Effector memory CD4-positive, alpha-beta T cell (primary cell): Measurements from ENCODE around the gene ZNF292.
"Not testable (repeated sequence)": the region's sequence is repeated elsewhere in the genome, so short reads cannot be mapped to it uniquely, and the experiment has no call there.

Experiments
- DNase-seq, 3 donors: peaks; one replicate each; pipeline ENCODE4 v3.0.0-alpha.2; 2020
- H3K27ac ChIP-seq: 2 replicates; pipeline ENCODE4 v1.7.0; 2013; ENCODE audit warnings: mild to moderate bottlenecking, low read length, moderate library complexity; ENCODE audit not compliant: insufficient read depth, poor library complexity, severe bottlenecking
- H3K27me3 ChIP-seq: replicated peaks from 2 replicates; pipeline ENCODE4 v1.7.0; 2013; ENCODE audit warnings: mild to moderate bottlenecking, low read length; ENCODE audit not compliant: insufficient read depth, control insufficient read depth, poor library complexity, severe bottlenecking
- H3K36me3 ChIP-seq: 2 replicates; pipeline ENCODE4 v1.7.0; 2013; ENCODE audit warnings: mild to moderate bottlenecking, low read length, moderate library complexity; ENCODE audit not compliant: control insufficient read depth, insufficient read depth
- H3K4me1 ChIP-seq: 2 replicates; pipeline ENCODE4 v1.7.0; 2013; ENCODE audit warnings: low read length, mild to moderate bottlenecking; ENCODE audit not compliant: control insufficient read depth, insufficient read depth, poor library complexity, severe bottlenecking
- H3K4me3 ChIP-seq: 2 replicates; pipeline ENCODE4 v1.7.0; 2013; ENCODE audit warnings: low read length, low read depth, mild to moderate bottlenecking; ENCODE audit not compliant: insufficient read depth, poor library complexity, severe bottlenecking
- H3K9me3 ChIP-seq: 2 replicates; pipeline ENCODE4 v1.7.0; 2013; ENCODE audit warnings: mild to moderate bottlenecking, low read length, moderate library complexity; ENCODE audit not compliant: control insufficient read depth

The ZNF292 gene

GRCh38 chr6:87282743-87283142 is 127.4 kb downstream of the ZNF292 start:
- Histone ChIP-seq H3K4me3 (no peak overlapping the region), H3K36me3 (no peaks in the 10 kb centered on the region), H3K4me1 (peaks cover 5% of the 10 kb centered on the region), H3K27ac (no peak overlapping the region), H3K27me3 (no peaks in the 10 kb centered on the region), H3K9me3 (no peaks in the 10 kb centered on the region)
- no peak for DNase-seq

- H3K4me3 ChIP-seq, result no peak overlapping the region
- DNase-seq, result no peak
Observed at GRCh38 chr6:87283461-87283860, 128.1 kb downstream of the ZNF292 start.

GRCh38 chr6:87287251-87287650 is 131.9 kb downstream of the ZNF292 start:
- Histone ChIP-seq H3K36me3 (no peaks in the 10 kb centered on the region), H3K4me1 (no peaks in the 10 kb centered on the region), H3K9me3 (no peaks in the 10 kb centered on the region), H3K4me3 (no peak overlapping the region), H3K27me3 (no peaks in the 10 kb centered on the region), H3K27ac (no peak overlapping the region)
- DNase-seq, result no peak

More at GRCh38 chr6:87283461-87283860, 128.1 kb downstream of the ZNF292 start:
- Histone ChIP-seq H3K36me3 (no peaks in the 10 kb centered on the region), H3K27me3 (no peaks in the 10 kb centered on the region), H3K27ac (no peak overlapping the region), H3K4me1 (peaks cover 5% of the 10 kb centered on the region), H3K9me3 (no peaks in the 10 kb centered on the region)

- Histone ChIP-seq H3K27me3 (no peaks in the 10 kb centered on the region), H3K4me1 (no peaks in the 10 kb centered on the region), H3K4me3 (no peak overlapping the region)
Observed at GRCh38 chr6:87289571-87289970, 134.2 kb downstream of the ZNF292 start.

GRCh38 chr6:87291883-87292282 is 136.5 kb downstream of the ZNF292 start:
- Histone ChIP-seq H3K27ac (no peak overlapping the region), H3K4me3 (no peak overlapping the region), H3K27me3 (no peaks in the 10 kb centered on the region), H3K4me1 (no peaks in the 10 kb centered on the region), H3K9me3 (no peaks in the 10 kb centered on the region), H3K36me3 (no peaks in the 10 kb centered on the region)
- DNase-seq, result no peak

More at GRCh38 chr6:87289571-87289970, 134.2 kb downstream of the ZNF292 start:
- Histone ChIP-seq H3K9me3 (no peaks in the 10 kb centered on the region), H3K27ac (no peak overlapping the region), H3K36me3 (no peaks in the 10 kb centered on the region)
- no peak for DNase-seq

GRCh38 chr6:87293526-87293925 is 138.2 kb downstream of the ZNF292 start:
- Histone ChIP-seq H3K27me3 (no peaks in the 10 kb centered on the region), H3K9me3 (no peaks in the 10 kb centered on the region), H3K36me3 (no peaks in the 10 kb centered on the region), H3K4me1 (no peaks in the 10 kb centered on the region), H3K4me3 (no peak overlapping the region), H3K27ac (no peak overlapping the region)
- no peak for DNase-seq

- no peaks in the 10 kb centered on the region for H3K9me3 ChIP-seq
- H3K27me3 ChIP-seq, result no peaks in the 10 kb centered on the region
- H3K4me3 ChIP-seq, result no peak overlapping the region
- no peak overlapping the region for H3K27ac ChIP-seq
- H3K36me3 ChIP-seq, result no peaks in the 10 kb centered on the region
- DNase-seq, result no peak
- H3K4me1 ChIP-seq, result no peaks in the 10 kb centered on the region
Observed at GRCh38 chr6:87297119-87297518, 141.8 kb downstream of the ZNF292 start.

- not testable (repeated sequence) for H3K27me3 ChIP-seq, H3K9me3 ChIP-seq
Observed at GRCh38 chr6:87301277-87301676, 145.9 kb downstream of the ZNF292 start.

GRCh38 chr6:87308970-87309369 is 153.6 kb downstream of the ZNF292 start:
- Histone ChIP-seq H3K36me3 (no peaks in the 10 kb centered on the region), H3K9me3 (no peaks in the 10 kb centered on the region), H3K27ac (no peak overlapping the region), H3K4me1 (no peaks in the 10 kb centered on the region), H3K4me3 (no peak overlapping the region), H3K27me3 (no peaks in the 10 kb centered on the region)
- no peak for DNase-seq

More at GRCh38 chr6:87301277-87301676, 145.9 kb downstream of the ZNF292 start:
- not testable (repeated sequence) for H3K36me3 ChIP-seq, DNase-seq, H3K27ac ChIP-seq, H3K4me3 ChIP-seq, H3K4me1 ChIP-seq

- H3K36me3 ChIP-seq, result no peaks in the 10 kb centered on the region
- no peaks in the 10 kb centered on the region for H3K4me1 ChIP-seq
- DNase-seq, result no peak
- no peaks in the 10 kb centered on the region for H3K27me3 ChIP-seq
- no peak overlapping the region for H3K4me3 ChIP-seq
- H3K27ac ChIP-seq, result no peak overlapping the region
- no peaks in the 10 kb centered on the region for H3K9me3 ChIP-seq
Observed at GRCh38 chr6:87312860-87313259, 157.5 kb downstream of the ZNF292 start.
